Suppressor macrophage (primary cell): Measurements from ENCODE around the gene TNNT1.
"Not testable (repeated sequence)": the region's sequence is repeated elsewhere in the genome, so short reads cannot be mapped to it uniquely, and the experiment has no call there.

ENCODE experiments used
- DNase-seq, 4 experiments: peaks; one replicate each; pipeline ENCODE4 v3.0.0-alpha.2; 2020 to 2022
- total RNA-seq, 17 experiments: gene quantifications; one replicate each; lab custom pipeline; 2026; ENCODE audit warnings: mixed read lengths in 6 of 17, inconsistent platforms in 3 of 17; lab: John Stamatoyannopoulos, UW

Gene TNNT1
- total RNA-seq = 0 to 2.3 (median 0.21) reads per million in 17 experiments

DNA sequence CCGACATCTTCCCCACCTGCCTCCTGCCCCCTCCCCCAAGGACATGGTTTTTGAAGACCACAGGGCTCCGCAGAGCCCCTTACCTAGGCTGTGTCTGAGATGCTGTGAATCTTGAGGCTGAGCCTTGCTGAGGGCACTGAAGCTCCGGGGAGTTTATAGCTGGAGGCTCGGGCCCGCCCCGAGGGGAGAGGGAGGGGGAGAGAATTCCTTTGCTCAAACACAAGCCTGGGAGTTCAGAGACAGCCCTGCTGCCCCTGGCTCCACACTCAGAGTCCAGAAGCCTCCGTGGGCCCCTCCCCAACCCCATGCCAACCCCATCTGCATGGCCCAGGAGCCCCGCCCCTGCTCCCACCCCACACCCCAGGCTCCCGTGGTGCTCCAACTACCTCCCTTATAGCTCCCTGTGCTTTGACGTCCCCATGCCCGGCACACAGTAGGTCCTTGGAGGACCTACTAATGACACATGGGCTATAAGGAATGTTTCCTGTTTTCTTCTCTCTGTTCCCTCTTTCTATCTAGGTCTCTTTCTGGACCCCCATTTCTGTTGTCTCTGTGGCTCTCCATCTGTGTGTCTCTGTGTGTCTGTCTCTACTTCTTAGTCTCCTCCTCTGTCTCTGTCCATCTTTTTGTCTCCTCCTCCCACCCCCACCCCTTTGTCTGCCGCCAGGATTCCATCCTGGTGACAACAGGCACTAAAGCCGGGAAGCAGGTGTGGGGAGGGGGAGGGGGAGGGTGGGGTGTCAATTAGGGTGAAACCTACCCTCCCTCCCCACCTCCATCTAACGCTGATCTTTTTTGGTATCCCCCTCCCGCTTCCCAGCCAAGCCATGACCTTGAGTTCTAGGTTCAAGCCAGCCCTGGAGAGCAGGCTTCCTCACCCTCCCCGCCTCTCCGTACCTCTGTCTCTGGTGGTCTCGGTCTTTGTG is at the start of gene TNNT1:
TSS of gene TNNT1 (minus strand) at position 129 of the 926 bp plus-strand sequence. CDS start 2,049 bp downstream, outside the sequence.
- DNase-seq = no peak

DNA sequence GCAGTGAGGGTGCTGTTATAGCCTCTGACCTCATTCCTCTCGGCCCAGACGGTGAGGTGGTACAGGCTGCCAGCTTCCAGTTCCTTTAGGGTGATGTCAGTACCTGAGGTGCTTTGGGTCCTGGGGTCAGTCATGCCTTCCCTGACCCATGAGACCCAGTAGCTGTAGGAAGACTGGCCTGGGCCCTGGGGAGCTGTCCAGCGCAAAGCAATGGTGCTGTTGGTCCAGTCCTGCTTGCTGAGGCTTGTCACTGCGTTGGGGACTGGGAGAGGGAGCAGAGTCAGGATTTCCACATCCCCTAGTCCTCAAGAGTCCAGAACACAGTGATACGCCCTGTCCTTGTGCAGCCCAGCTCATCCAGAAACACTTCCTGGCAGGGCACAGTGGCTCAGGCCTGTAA is 49.6 kb upstream of the TNNT1 start:
- no peak for DNase-seq

DNA sequence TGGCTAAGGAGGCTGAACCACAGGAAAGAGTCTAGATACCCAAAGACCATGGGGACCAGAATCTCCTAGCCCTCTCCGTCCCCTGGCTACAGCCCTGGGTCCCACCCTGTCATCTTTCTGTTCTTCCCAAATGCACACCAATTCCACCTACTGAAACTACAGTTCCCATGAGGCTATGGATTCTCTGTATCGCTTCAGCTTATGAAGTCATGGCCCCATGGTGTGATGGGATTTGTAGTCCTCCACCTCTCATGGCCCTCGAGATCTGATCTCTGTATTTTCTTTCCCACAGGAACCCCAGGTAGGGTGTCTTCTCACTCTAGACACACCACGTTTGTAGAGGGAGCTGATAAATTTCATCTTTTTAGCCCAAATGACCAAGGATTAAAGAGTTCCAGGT is 48.5 kb upstream of the TNNT1 start:
- DNase-seq = peak in 3 of 4 experiments; percentile 20 to 26 (median 24)

DNA sequence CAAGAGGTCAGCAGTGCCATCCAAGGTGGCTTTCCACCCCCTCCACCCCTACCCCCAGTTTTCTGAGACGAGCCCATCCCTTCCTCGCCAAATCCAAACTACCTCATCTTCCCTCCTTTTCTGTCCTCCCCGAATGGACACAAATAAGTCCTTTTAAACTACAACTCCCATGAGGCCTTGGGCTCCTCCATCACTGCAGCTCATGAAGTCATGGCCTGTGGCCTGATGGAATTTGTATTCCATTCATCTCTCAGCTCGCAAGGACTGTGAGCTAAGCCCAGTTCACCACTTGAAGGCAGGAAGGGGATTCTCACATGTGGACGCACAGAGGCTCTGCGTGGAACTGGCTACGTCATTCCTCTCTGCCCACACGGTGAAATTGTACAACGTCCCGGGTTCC is 47.8 kb upstream of the TNNT1 start:
- no peak for DNase-seq

DNA sequence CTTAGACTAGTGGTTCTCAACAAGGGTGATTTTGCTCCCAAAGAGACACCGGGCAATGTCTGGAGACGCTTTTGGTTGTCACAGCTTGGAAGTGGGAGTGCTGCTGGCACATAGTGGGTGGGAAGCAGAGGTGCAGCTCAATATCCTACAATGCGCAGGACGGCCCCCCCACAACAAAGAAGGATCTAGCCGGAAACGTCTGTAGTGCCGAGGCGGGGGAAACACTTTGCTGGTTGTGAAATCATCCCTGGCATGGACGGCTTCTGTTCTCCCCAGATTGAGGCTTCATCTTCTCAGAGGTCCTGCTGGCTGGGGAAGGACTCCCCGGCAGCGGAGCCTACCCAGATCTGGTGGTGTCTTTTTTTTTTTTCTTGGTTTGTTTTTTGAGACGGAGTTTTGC is 44.5 kb upstream of the TNNT1 start:
- DNase-seq = peak in 2 of 4 experiments; percentile 16 to 43

DNA sequence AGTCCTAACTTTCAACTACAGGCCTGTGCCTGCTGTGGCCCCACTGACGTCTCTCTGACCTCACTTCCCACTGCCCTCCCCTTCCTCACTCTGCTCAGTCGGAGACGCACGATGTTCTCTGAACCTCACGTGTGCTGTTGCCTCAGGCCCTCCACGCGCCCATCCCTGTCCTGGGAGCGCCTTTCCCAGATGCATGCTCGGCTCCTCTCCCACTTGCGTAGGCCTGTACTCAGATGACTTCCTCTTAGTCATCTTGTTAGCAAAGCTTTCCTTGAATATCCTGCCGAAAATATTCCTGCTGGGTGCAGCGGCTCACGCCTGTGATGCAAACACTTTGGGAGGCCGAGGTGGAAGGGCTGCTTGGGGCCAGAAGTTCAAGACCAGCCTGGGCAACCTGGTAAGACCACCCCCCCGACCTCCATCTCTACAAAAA is 40.4 kb upstream of the TNNT1 start:
- peak; percentile 38 to 73 (median 62) for DNase-seq

- DNase-seq = no peak
Measured at GRCh38 chr19:55188625-55189024, 39.6 kb upstream of the TNNT1 start.

GRCh38 chr19:55186080-55186479 is 37.1 kb upstream of the TNNT1 start:
- DNase-seq = no peak

DNA sequence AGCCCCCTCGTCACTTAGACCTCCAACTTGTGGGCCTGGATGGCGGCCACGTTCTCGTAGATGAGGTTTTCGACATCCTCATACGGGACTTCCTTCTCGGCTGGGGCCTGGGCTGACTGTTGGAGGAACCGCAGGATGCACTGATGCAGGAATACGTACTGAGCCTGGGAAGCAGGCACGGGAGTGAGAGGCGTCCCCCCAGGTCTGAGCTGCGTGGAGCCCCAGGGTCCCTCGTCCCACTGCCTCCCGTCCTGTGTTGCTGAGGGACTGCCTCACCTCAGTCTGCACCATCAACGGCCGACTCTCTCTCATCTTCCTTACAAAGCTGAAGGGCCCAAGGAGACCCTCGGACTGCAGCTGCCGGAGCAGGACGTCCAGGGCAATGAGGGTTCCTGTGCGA is 32.7 kb upstream of the TNNT1 start:
- no peak for DNase-seq

GRCh38 chr19:55179606-55180484 is 30.8 kb upstream of the TNNT1 start, which contains the start of gene SYT5:
Gene SYT5, minus strand, starts transcription at chr19:55180289. Its CDS starts 1,248 bp downstream, at chr19:55179041.
- peak; percentile 28 to 77 (median 55) for DNase-seq

GRCh38 chr19:55178781-55179599 is 30.0 kb upstream of the TNNT1 start:
- DNase-seq = peak; percentile 38 to 64 (median 52)

- no peak for DNase-seq
Measured at GRCh38 chr19:55176076-55176475, 27.1 kb upstream of the TNNT1 start.

- no peak for DNase-seq
Measured at GRCh38 chr19:55175117-55175867, 26.3 kb upstream of the TNNT1 start.

- no peak for DNase-seq
Measured at GRCh38 chr19:55174425-55175116, 25.6 kb upstream of the TNNT1 start.

DNA sequence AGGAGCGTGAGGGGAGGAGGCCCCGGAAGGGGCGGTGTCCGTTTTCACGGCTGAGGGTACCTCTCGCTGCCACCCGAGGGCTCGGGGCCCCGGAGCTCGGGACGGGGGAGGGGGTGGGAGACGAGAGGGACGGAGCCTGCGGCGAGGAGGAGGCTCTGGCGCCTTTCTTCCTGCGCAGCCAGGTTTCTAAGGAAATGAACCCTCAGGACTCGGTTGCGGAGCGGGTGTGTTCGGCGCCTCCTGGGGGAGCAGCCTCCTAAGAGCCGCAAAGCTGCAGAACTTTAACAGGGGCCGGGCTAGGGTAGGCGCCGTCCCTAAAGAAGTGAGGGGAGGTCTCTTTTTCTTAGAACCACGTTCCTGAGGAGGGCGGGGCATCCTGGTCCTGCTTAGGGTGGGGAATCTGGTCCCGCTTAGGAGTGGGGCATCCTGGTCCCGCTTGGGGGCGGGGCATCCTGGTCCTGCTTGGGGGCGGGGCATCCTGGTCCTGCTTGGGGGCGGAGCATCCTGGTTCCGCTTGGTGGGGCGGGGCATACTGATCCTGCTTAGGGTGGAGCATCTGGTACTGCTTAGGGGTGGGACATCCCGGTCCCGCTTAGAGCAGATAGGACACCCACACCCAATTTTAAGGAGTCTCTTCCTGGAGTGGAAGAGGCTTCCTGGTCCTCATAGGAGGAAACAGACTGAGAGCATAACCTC is 24.9 kb upstream of the TNNT1 start:
- peak in 3 of 4 experiments; percentile 16 to 51 (median 39) for DNase-seq

- DNase-seq = no peak
Measured at GRCh38 chr19:55173186-55173713, 24.2 kb upstream of the TNNT1 start.

- no peak for DNase-seq
Measured at GRCh38 chr19:55172741-55173140, 23.7 kb upstream of the TNNT1 start.

- DNase-seq = not testable (repeated sequence)
Measured at GRCh38 chr19:55172318-55172717, 23.3 kb upstream of the TNNT1 start.

- DNase-seq = no peak
Measured at GRCh38 chr19:55171440-55171839, 22.4 kb upstream of the TNNT1 start.

DNA sequence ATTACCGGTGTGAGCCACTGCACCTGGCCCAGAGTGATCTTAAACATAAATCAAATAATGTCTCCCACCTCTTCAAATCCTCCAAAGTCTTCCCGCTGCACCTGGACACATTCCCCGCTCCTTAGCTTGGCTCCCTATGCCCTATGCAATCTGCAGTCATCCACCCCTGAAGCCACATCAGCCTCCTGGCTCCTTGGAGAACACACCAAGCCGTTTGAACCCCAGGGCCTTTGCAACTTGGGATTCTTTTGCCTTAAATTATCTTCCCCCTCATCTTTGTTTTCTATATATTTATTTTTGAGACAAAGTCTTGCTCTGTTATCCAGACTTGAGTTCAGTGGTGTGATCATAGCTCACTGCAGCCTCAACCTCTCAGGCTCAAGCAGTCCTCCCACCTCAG is 20.1 kb upstream of the TNNT1 start:
- no peak for DNase-seq
